Measurements from ENCODE around the gene ABLIM2. TPM values are rescaled to one million over a fixed set of nuclear protein-coding genes. Genes with fewer than 3 reads are reported as not detected.

The ABLIM2 gene
- total RNA-seq, 4 donors from 2014 or later = 10.6 to 31.7 (median 20.3) TPM

DNA sequence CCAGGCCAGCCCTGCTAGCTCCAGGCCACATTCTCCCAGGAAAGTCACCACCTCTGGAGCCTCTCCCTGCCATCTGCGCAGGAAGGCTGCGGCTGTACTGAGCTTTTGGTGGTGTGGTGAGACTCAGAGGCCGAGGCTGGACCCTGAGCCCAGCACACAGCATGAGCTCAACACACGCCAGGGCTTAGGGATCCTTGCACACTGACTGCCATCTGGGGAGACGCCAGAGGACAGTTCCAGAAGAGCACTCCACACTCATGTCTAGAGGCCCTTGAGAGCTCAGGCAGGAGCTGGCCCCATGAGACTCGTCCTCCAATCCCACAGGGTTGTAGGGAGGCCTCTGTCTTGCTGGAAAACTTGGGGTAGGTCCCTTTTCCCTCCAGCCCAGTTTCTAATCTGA, 40.6 kb downstream of the ABLIM2 start:
- intact Hi-C loops (cut with DNase I; ENCODE audit: low total_unique reads) = no loop called here
- no peak for TF ChIP-seq POLR2A (IDR thresholded peaks at IDR 0.05)
- WGBS, 2 donors = 87 to 100% methylated on average over 1 to 6 of the region's 6 CpGs
- no peak for DNase-seq (ENCODE audit: low spot score in 2 of 2)
- H3K4me3 ChIP-seq (ENCODE audit: low read depth, poor library complexity, severe bottlenecking) = no peak overlapping the region

DNA sequence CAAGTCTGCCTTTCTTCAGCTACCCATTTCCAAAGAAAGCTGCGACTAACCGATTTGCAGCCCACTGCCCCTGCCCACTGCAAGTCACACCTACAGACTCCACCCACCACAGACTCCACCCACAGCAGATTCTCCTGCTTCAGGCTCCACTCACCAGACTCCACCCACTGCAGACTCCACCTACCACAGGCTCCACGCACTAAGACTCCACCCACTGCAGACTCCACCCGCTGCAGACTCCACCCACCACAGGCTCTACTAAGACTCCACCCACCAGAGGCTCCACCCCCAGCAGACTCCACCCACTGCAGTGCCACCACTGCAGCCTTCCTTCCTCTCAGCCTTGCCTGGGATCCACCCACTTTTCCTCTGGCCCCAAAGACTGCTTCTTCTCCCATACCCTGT, 41.3 kb downstream of the ABLIM2 start:
- no peak for TF ChIP-seq POLR2A (IDR thresholded peaks at IDR 0.05)
- TF ChIP-seq, protein P1, sequence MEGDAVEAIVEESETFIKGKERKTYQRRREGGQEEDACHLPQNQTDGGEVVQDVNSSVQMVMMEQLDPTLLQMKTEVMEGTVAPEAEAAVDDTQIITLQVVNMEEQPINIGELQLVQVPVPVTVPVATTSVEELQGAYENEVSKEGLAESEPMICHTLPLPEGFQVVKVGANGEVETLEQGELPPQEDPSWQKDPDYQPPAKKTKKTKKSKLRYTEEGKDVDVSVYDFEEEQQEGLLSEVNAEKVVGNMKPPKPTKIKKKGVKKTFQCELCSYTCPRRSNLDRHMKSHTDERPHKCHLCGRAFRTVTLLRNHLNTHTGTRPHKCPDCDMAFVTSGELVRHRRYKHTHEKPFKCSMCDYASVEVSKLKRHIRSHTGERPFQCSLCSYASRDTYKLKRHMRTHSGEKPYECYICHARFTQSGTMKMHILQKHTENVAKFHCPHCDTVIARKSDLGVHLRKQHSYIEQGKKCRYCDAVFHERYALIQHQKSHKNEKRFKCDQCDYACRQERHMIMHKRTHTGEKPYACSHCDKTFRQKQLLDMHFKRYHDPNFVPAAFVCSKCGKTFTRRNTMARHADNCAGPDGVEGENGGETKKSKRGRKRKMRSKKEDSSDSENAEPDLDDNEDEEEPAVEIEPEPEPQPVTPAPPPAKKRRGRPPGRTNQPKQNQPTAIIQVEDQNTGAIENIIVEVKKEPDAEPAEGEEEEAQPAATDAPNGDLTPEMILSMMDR (IDR thresholded peaks at IDR 0.05) = no peak
- no peak overlapping the region for H3K4me3 ChIP-seq (ENCODE audit: low read depth, poor library complexity, severe bottlenecking)
- intact Hi-C loops (cut with DNase I; ENCODE audit: low total_unique reads) = no loop called here
- no peak for DNase-seq (ENCODE audit: low spot score in 2 of 2)
- WGBS, 2 donors = 49 to 54% methylated on average over 4 of the region's 4 CpGs

DNA sequence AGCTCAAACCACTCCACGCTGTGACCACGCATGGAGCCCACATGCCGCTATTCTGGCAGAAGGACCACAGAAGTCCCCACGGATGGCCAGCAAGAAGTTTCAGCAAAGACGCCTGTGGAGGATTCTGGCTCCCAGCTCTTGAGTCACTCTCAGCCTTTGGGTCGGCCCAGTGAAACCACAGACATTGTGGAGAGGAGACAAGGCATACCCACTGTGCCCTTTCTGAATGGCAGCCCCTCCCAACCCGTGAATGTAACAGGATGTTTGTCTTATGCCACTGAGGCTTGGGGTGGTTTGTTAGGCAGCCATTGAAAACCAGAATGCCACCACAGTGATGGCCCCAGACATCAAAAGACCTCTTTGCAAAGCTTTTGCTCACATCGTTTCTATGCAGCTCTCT, 42.7 kb downstream of the ABLIM2 start:
- intact Hi-C loops (cut with DNase I; ENCODE audit: low total_unique reads) = no loop called here
- DNase-seq (ENCODE audit: low spot score in 2 of 2) = no peak
- no peak overlapping the region for H3K4me3 ChIP-seq (ENCODE audit: low read depth, poor library complexity, severe bottlenecking)
- 71 to 72% methylated on average over 8 of the region's 8 CpGs for WGBS, 2 donors
- TF ChIP-seq POLR2A (IDR thresholded peaks at IDR 0.05) = no peak
- TF ChIP-seq, protein P1 (IDR thresholded peaks at IDR 0.05) = no peak

DNA sequence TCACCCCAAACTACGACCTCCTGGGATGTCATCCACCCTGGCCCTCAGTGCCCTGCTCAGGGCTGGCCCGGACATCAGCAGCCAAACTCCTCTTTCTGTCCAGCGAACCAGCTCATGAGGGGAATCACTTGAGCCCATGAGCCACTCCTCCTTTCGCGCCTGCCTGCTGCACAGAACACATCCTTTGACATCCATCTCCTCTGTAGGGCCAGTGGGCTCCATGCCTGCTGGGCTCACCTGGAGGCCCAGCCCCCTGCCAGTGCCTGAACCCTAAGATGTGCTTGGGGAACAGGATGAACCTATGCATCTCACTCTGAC, 43.5 kb downstream of the ABLIM2 start:
- intact Hi-C loops (cut with DNase I; ENCODE audit: low total_unique reads) = no loop called here
- H3K4me3 ChIP-seq (ENCODE audit: low read depth, poor library complexity, severe bottlenecking) = no peak overlapping the region
- WGBS, 2 donors = 73 to 77% methylated on average over 5 of the region's 5 CpGs
- TF ChIP-seq, protein P1 (IDR thresholded peaks at IDR 0.05) = no peak
- no peak for DNase-seq (ENCODE audit: low spot score in 2 of 2)

DNA sequence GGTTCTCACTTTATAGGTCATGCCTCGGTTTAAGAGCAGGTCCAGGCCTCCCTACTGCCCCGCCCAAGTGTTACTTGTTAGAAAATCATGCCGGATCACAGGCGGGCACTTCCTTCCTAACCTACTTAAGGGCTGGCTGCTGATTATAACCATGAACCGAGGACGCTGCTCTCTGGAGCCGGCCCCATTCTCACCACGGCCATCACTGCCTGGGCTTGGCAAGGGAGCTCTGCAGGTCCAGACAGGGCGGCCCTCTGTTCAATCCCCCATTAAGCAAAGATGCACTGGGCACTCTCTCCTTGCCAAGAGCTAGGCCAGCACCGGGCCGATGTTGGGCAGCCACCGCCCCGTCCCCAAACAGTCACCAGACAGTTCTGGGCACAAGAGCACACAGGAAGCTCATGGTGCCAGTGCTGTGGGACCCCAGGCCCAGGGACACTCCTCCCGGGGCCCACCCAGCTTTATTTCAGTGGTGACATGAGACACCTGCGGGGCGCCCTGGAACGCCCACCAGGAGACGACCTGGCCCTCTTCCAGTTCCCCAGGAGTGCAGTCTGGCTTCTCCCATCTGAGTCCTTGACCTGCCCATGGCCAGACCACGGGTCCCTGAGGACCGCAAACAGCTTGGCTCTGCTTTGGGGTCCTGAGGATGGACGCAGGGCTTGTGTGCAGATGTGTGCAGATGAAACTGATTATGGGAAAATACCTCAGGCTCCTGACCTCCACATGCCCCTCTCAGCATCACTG, 44.0 kb downstream of the ABLIM2 start:
- no peak for DNase-seq (ENCODE audit: low spot score in 2 of 2)
- 51% methylated on average over 15 to 21 of the region's 21 CpGs for WGBS, 2 donors
- no peak for TF ChIP-seq POLR2A (IDR thresholded peaks at IDR 0.05)
- TF ChIP-seq, protein P1 (IDR thresholded peaks at IDR 0.05) = no peak
- intact Hi-C loops (cut with DNase I; ENCODE audit: low total_unique reads) = no loop called here
- no peak overlapping the region for H3K4me3 ChIP-seq (ENCODE audit: low read depth, poor library complexity, severe bottlenecking)

DNA sequence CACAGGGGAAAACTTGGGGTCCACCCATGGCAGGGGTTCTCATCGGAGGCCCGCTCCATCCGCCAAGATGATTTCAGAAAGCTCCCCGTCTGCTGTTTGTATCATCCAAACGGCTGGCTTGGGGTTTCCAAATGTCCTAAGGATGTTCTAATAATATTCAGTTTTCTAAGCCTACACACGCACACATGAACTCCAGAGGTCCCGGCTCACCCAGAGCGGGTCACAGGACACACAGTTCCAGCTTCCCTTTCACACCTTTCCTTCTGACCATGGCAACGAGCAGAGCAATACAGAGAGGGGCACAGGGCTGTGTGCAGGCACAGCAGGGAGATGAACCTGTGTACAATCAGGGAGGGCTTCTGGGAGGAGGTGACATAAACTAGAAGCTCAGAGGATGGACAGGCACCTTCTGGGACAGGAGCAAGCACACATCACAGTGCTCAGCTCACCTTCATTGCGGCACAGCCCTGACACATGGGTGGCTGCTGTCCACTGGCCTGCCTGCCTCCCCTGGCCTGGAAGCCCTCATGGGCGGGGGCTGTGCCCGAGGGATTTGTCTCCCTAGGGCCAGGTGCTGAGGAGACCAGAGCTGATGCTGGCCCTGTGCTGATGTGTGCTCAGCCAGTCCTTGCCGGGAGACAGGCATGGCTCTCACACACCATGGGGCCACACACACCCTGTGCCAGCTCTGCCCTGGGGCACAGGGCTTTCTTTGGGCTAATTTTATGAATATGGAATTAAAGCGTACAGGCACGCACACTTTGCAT, 44.8 kb downstream of the ABLIM2 start:
- DNase-seq (ENCODE audit: low spot score in 2 of 2) = no peak
- no peak overlapping the region for H3K4me3 ChIP-seq (ENCODE audit: low read depth, poor library complexity, severe bottlenecking)
- TF ChIP-seq POLR2A (IDR thresholded peaks at IDR 0.05) = no peak
- TF ChIP-seq, protein P1 (IDR thresholded peaks at IDR 0.05) = no peak
- WGBS, 2 donors = 68 to 70% methylated on average over 15 of the region's 15 CpGs
- intact Hi-C loops (cut with DNase I; ENCODE audit: low total_unique reads) = no loop called here

Data from lower leg skin (tissue), 4 donors.